ENCODE results near the gene RAB7A. TPM values are rescaled to one million over a fixed set of nuclear protein-coding genes. Genes with fewer than 3 reads are reported as not detected.

Gene RAB7A
- total RNA-seq, 1 donor from 2014 or later = 149 TPM

DNA sequence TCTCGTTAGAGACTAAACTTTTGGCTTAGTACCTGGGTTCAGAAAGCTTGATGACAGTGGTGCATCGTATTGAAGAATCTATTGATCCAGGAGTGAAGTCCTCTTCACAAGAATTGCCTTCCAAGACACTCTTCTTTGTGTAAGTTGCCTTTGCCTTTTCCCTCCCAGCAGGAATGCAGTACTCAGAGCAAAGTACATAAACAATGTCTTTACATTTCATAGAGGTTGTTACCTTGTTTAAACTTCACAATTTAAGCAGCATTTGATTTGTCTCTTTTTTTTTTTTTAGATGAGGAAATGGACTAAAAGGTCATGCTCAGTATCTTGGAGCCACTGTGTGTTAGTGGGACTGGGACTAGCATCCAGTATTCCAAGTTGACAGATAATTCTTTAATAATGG lies 9.9 kb downstream of the RAB7A start:
- H3K27me3 Mint-ChIP-seq (ENCODE audit: low read depth) = no peaks in the 10 kb centered on the region
- peaks cover 16% of the 10 kb centered on the region for H3K36me3 Mint-ChIP-seq (ENCODE audit: low read depth)
- no peak overlapping the region for H3K4me3 Mint-ChIP-seq
- H3K27ac Mint-ChIP-seq (ENCODE audit: unreplicated experiment) = no peak overlapping the region
- DNase-seq (ENCODE audit: low read depth, low spot score) = no peak
- peaks cover 39% of the 10 kb centered on the region for H3K4me1 Mint-ChIP-seq
- H3K9me3 Mint-ChIP-seq = no peaks in the 10 kb centered on the region
- TF ChIP-seq, protein P1, sequence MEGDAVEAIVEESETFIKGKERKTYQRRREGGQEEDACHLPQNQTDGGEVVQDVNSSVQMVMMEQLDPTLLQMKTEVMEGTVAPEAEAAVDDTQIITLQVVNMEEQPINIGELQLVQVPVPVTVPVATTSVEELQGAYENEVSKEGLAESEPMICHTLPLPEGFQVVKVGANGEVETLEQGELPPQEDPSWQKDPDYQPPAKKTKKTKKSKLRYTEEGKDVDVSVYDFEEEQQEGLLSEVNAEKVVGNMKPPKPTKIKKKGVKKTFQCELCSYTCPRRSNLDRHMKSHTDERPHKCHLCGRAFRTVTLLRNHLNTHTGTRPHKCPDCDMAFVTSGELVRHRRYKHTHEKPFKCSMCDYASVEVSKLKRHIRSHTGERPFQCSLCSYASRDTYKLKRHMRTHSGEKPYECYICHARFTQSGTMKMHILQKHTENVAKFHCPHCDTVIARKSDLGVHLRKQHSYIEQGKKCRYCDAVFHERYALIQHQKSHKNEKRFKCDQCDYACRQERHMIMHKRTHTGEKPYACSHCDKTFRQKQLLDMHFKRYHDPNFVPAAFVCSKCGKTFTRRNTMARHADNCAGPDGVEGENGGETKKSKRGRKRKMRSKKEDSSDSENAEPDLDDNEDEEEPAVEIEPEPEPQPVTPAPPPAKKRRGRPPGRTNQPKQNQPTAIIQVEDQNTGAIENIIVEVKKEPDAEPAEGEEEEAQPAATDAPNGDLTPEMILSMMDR (conservative IDR thresholded peaks at IDR 0.05) = no peak

DNA sequence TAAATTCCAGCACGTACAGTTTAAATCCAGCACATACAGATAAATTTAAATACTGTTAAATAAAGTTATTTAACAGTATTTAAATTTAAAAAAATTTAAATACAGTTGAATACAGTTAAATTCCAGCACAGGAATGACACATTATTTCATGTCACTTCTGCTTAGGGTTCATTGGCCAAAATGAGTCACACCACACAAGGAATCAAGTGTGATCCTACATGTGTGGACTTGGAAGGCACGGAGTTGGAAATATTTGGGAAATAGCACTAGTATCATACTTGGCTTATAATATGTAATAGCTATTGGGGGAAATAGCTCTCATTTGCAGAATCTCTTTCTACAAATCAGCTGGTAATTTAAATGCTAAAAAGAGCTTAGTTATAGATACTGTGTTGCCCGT lies 10.6 kb downstream of the RAB7A start:
- H3K9me3 Mint-ChIP-seq = peaks cover 3% of the 10 kb centered on the region
- TF ChIP-seq, protein P1 (conservative IDR thresholded peaks at IDR 0.05) = no peak
- no peak for DNase-seq (ENCODE audit: low read depth, low spot score)
- H3K4me1 Mint-ChIP-seq = peaks cover 36% of the 10 kb centered on the region
- no peaks in the 10 kb centered on the region for H3K27me3 Mint-ChIP-seq (ENCODE audit: low read depth)
- peaks cover 20% of the 10 kb centered on the region for H3K36me3 Mint-ChIP-seq (ENCODE audit: low read depth)
- no peak overlapping the region for H3K27ac Mint-ChIP-seq (ENCODE audit: unreplicated experiment)
- H3K4me3 Mint-ChIP-seq = no peak overlapping the region

DNA sequence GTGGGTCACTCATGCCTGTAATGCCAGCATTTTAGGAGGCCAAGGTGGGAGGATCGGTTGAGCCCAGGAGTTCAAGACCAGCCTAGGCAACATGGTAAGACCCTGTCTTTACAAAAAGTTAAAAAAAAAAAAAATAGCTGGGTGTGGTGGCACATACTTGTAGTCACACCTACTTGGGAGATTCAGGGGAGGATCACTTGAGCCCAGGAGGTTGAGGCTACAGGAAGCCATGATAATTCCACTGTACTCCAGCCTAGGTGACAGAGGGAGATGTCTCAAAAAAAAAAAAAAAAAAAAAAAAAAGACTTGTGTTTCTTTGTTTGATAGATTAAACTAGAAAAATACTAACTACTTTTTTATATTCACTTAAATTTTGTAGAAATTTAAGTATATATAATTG lies 14.6 kb downstream of the RAB7A start:
- peaks cover 31% of the 10 kb centered on the region for H3K36me3 Mint-ChIP-seq (ENCODE audit: low read depth)
- H3K4me3 Mint-ChIP-seq = no peak overlapping the region
- peaks cover 8% of the 10 kb centered on the region for H3K4me1 Mint-ChIP-seq
- H3K27me3 Mint-ChIP-seq (ENCODE audit: low read depth) = no peaks in the 10 kb centered on the region
- peaks cover 6% of the 10 kb centered on the region for H3K9me3 Mint-ChIP-seq
- no peak overlapping the region for H3K27ac Mint-ChIP-seq (ENCODE audit: unreplicated experiment)
- no peak for DNase-seq (ENCODE audit: low read depth, low spot score)
- TF ChIP-seq, protein P1 (conservative IDR thresholded peaks at IDR 0.05) = no peak

DNA sequence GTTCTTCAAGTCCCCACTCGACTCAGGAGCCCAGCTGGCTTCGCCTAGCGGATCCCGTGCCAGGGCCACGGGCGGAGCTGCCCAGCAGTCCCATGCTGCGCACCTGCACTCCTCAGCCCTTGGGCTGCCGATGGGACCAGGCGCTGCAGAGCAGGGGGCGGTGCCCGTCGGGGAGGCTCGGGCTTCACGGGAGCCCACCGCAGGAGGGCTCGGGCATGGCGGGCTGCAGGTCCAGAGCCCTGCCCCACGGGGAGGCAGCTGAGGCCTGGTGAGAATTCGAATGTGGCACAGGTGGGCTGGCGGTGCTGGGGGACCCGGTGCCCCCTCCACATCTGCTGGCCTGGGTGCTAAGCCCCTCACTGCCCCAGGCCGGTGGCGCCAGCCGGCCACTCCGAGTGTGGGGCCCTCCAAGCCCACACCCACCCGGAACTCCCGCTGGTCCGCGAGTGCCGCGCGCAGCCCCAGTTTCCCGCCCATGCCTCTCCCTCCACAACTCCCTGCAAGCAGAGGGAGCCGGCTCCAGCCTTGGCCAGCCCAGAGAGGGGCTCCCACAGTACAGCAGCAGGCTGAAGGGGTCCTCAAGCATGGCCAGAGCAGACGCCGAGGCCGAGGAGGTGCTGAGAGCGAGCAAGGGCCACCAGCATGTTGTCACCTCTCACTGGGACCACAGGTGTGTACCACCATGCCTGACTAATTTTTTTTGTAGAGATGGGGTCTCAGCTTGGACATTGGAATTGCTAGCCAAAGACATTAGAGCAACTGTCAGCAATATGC lies 17.0 kb downstream of the RAB7A start:
- no peak overlapping the region for H3K4me3 Mint-ChIP-seq
- TF ChIP-seq, protein P1 (conservative IDR thresholded peaks at IDR 0.05) = no peak
- DNase-seq (ENCODE audit: low read depth, low spot score) = no peak
- H3K36me3 Mint-ChIP-seq (ENCODE audit: low read depth) = peaks cover 36% of the 10 kb centered on the region
- peaks cover 3% of the 10 kb centered on the region for H3K4me1 Mint-ChIP-seq
- H3K27me3 Mint-ChIP-seq (ENCODE audit: low read depth) = no peaks in the 10 kb centered on the region
- H3K27ac Mint-ChIP-seq (ENCODE audit: unreplicated experiment) = no peak overlapping the region
- H3K9me3 Mint-ChIP-seq = peaks cover 6% of the 10 kb centered on the region

DNA sequence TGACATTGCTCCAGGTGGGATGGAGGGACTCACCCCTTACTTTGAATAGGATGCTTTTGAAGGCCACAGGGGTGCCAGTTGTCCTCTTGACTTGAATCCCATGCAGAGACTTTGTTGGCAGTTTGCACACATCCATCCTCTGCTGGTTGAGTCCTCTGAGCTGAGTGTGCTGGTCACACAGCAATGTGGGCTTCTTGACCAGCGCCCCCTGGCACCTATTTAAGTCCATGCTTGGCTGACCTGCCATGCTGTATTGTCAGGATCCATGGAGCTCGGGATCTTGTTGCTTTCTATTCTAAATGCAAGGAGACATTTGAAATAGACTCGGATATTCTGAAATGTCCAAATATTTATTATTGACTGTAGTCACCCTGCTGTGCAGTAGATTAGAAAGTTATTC lies 19.8 kb downstream of the RAB7A start:
- DNase-seq (ENCODE audit: low read depth, low spot score) = no peak
- Mint-ChIP-seq H3K4me1 (peaks cover 3% of the 10 kb centered on the region), H3K9me3 (peaks cover 14% of the 10 kb centered on the region), H3K36me3 (ENCODE audit: low read depth) (peaks cover 52% of the 10 kb centered on the region), H3K27ac (ENCODE audit: unreplicated experiment) (no peak overlapping the region), H3K4me3 (no peak overlapping the region), H3K27me3 (ENCODE audit: low read depth) (no peaks in the 10 kb centered on the region)
- TF ChIP-seq, protein P1 (conservative IDR thresholded peaks at IDR 0.05) = no peak

All from neural crest cell (in vitro differentiated cells).